Gastrocnemius medialis (tissue), 4 donors: ENCODE results near the gene ARHGAP10. TPM values are rescaled to one million over a fixed set of nuclear protein-coding genes. Genes with fewer than 3 reads are reported as not detected.

ENCODE experiments used
- ATAC-seq, 2 donors: fragments of 150-250 bp; one replicate each; pipeline ENCODE4 v1.9.1; 2016
- DNase-seq, 2 donors: peaks; one replicate each; pipeline ENCODE4 v3.0.0-alpha.2; 2019
- H3K27ac ChIP-seq, 4 donors: fragments of 200-600 bp; sonication (generic); 1 replicate in 1 of 4; 2 replicates in 3 of 4; pipeline ENCODE4 v1.5.1; 2016 to 2018; ENCODE audit warnings: mild to moderate bottlenecking in 2 of 4, moderate library complexity in 1 of 4
- H3K27me3 ChIP-seq, 3 donors: fragments of 200-600 bp; sonication (generic) in 2 of 3; 1 replicate in 1 of 3; 2 replicates in 2 of 3; pipeline versions ENCODE4 v1.5.1 to v1.6.0; 2016 to 2019; ENCODE audit warnings: mild to moderate bottlenecking in 1 of 3, moderate library complexity in 1 of 3
- H3K36me3 ChIP-seq, 2 donors: fragments of 200-600 bp; sonication (generic) in 1 of 2; one replicate each; pipeline ENCODE4 v1.5.1; 2017 to 2018
- H3K4me1 ChIP-seq, 2 donors: fragments of 200-600 bp; sonication (generic) in 1 of 2; one replicate each; pipeline ENCODE4 v1.5.1; 2016 to 2017; ENCODE audit warnings: mild to moderate bottlenecking in 2 of 2
- H3K4me3 ChIP-seq, 4 donors: fragments of 200-600 bp; sonication (generic) in 3 of 4; 1 replicate in 1 of 4; 2 replicates in 3 of 4; pipeline ENCODE4 v1.5.1; 2016 to 2019; ENCODE audit warnings: mild to moderate bottlenecking in 2 of 4
- H3K9me3 ChIP-seq, 3 donors: fragments of 200-600 bp; sonication (generic) in 2 of 3; 1 replicate in 1 of 3; 2 replicates in 2 of 3; pipeline ENCODE4 v1.5.1; 2016 to 2019
- POLR2A ChIP-seq, 2 donors: fragments of 450-650 bp; IDR thresholded peaks; one replicate each; pipeline ENCODE4 v1.6.1; 2017; ENCODE audit warnings: antibody characterized with exemption in 2 of 2, mild to moderate bottlenecking in 2 of 2, moderate library complexity in 2 of 2
- in situ Hi-C, 4 donors: fragments of 200-750 bp; cut with MboI; loops; one replicate each; pipeline versions ENCODE4 v1.15.0 to v1.8.0; 2017; ENCODE audit warnings: low sequenced_read_pairs in 4 of 4
- intact Hi-C: fragments of 100-400 bp; cut with DNase I; formaldehyde crosslinking; loops from one replicate; pipeline ENCODE4 v1.15.1; 2023; ENCODE audit warnings: low total_unique reads
- total RNA-seq, 4 donors: library from RNA; depleted of rRNA; stranded (reverse); fragments of >200 nt; gene quantifications; one replicate each; pipeline versions ENCODE4 v1.1.0 to v1.2.3, GENCODE V29; 2016
- TF ChIP-seq, protein P1 (sequence below), 5 experiments: fragments of 450-650 bp in 3 of 5; fragments of 200-600 bp in 2 of 5; sonication (generic) in 2 of 5; IDR thresholded peaks in 4 of 5; conservative IDR thresholded peaks in 1 of 5; 1 replicate in 4 of 5; 2 replicates in 1 of 5; pipeline ENCODE4 v1.5.1; 2016 to 2019; ENCODE audit warnings: antibody characterized with exemption in 5 of 5, mild to moderate bottlenecking in 3 of 5, moderate library complexity in 3 of 5

The ARHGAP10 gene
- total RNA-seq, 4 donors from 2014 or later = 22.1 to 34.6 (median 28.0) TPM

GRCh38 chr4:147777456-147778091 is 45.7 kb downstream of the ARHGAP10 start:
- H3K27ac ChIP-seq = no peak overlapping the region
- DNase-seq = no peak
- H3K27me3 ChIP-seq = no peaks in the 10 kb centered on the region
- H3K9me3 ChIP-seq = no peaks in the 10 kb centered on the region
- peaks cover 52 to 74% of the 10 kb centered on the region in 2 donors for H3K4me1 ChIP-seq
- intact Hi-C loops (no loop called here), in situ Hi-C loops (no loop called here)
- ATAC-seq = peak in 1 of 2 donors; percentile 43
- no peaks in the 10 kb centered on the region for H3K36me3 ChIP-seq
- H3K4me3 ChIP-seq = no peak overlapping the region
- TF ChIP-seq, protein P1, sequence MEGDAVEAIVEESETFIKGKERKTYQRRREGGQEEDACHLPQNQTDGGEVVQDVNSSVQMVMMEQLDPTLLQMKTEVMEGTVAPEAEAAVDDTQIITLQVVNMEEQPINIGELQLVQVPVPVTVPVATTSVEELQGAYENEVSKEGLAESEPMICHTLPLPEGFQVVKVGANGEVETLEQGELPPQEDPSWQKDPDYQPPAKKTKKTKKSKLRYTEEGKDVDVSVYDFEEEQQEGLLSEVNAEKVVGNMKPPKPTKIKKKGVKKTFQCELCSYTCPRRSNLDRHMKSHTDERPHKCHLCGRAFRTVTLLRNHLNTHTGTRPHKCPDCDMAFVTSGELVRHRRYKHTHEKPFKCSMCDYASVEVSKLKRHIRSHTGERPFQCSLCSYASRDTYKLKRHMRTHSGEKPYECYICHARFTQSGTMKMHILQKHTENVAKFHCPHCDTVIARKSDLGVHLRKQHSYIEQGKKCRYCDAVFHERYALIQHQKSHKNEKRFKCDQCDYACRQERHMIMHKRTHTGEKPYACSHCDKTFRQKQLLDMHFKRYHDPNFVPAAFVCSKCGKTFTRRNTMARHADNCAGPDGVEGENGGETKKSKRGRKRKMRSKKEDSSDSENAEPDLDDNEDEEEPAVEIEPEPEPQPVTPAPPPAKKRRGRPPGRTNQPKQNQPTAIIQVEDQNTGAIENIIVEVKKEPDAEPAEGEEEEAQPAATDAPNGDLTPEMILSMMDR (IDR thresholded peaks at IDR 0.05 in 4 of 5, conservative IDR thresholded peaks at IDR 0.05 in 1 of 5) = no peak
- TF ChIP-seq POLR2A (IDR thresholded peaks at IDR 0.05) = no peak

- no peaks in the 10 kb centered on the region for H3K9me3 ChIP-seq
- DNase-seq (no peak), ATAC-seq (no peak)
- H3K27me3 ChIP-seq = no peaks in the 10 kb centered on the region
- in situ Hi-C loops (no loop called here), intact Hi-C loops (no loop called here)
- H3K4me1 ChIP-seq = peaks cover 40 to 63% of the 10 kb centered on the region in 2 donors
- no peak for TF ChIP-seq POLR2A (IDR thresholded peaks at IDR 0.05)
- TF ChIP-seq, protein P1 (IDR thresholded peaks at IDR 0.05 in 4 of 5, conservative IDR thresholded peaks at IDR 0.05 in 1 of 5) = no peak
- H3K36me3 ChIP-seq = no peaks in the 10 kb centered on the region
- no peak overlapping the region for H3K4me3 ChIP-seq
- H3K27ac ChIP-seq = no peak overlapping the region
These were observed 47.1 kb downstream of the ARHGAP10 start for GRCh38 chr4:147778942-147779341.

DNA sequence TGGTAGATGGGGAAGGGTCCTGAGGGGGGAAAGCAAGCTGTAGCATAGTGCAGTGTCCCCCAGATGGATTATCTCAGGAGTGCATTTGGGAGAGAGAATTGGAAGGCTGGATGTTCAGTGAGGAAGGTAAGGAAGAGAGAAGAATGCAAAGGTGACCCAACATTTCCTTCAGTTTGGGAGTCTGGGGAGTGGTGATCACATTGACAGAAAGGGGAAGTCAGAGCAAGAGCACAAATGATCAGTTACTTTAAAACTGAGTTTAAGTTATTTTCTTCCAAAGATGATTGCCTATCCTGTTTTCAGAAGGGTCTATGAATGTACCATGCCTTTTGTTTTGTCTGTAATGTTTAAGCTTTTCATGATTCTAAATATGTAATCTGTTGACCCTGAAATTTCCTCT is 47.6 kb downstream of the ARHGAP10 start:
- ATAC-seq = no peak
- intact Hi-C loops = no loop called here
- Histone ChIP-seq H3K27ac (no peak overlapping the region), H3K4me3 (no peak overlapping the region), H3K4me1 (peaks cover 36 to 58% of the 10 kb centered on the region in 2 donors), H3K9me3 (no peaks in the 10 kb centered on the region), H3K27me3 (no peaks in the 10 kb centered on the region), H3K36me3 (no peaks in the 10 kb centered on the region)
- DNase-seq = no peak
- TF ChIP-seq POLR2A (IDR thresholded peaks at IDR 0.05) = no peak
- TF ChIP-seq, protein P1 (IDR thresholded peaks at IDR 0.05 in 4 of 5, conservative IDR thresholded peaks at IDR 0.05 in 1 of 5) = no peak
- in situ Hi-C loops = no loop called here

GRCh38 chr4:147780137-147780777 is 48.4 kb downstream of the ARHGAP10 start:
- in situ Hi-C loops (no loop called here), intact Hi-C loops (no loop called here)
- H3K36me3 ChIP-seq = no peaks in the 10 kb centered on the region
- peak in 1 of 2 donors; percentile 23 for DNase-seq
- H3K9me3 ChIP-seq = no peaks in the 10 kb centered on the region
- H3K4me3 ChIP-seq = no peak overlapping the region
- no peak for ATAC-seq
- peak overlapping the region; percentile 10 to 48 (median 27) for H3K27ac ChIP-seq
- peaks cover 34 to 54% of the 10 kb centered on the region in 2 donors for H3K4me1 ChIP-seq
- no peaks in the 10 kb centered on the region for H3K27me3 ChIP-seq
- no peak for TF ChIP-seq POLR2A (IDR thresholded peaks at IDR 0.05)
- TF ChIP-seq, protein P1 (IDR thresholded peaks at IDR 0.05 in 4 of 5, conservative IDR thresholded peaks at IDR 0.05 in 1 of 5) = no peak
